Endothelial cell (in vitro differentiated cells): Measurements from ENCODE around the gene KCNB1. TPM values are rescaled to one million over a fixed set of nuclear protein-coding genes. Genes with fewer than 3 reads are reported as not detected.

Source experiments
- DNase-seq: peaks from one replicate; pipeline ENCODE4 v3.0.0; 2021; ENCODE audit warnings: low spot score
- H3K27ac Mint-ChIP-seq: one replicate; pipeline ENCODE4 v1.8.0; 2021; ENCODE audit warnings: mixed read lengths, inconsistent platforms; ENCODE audit not compliant: unreplicated experiment
- H3K27me3 Mint-ChIP-seq: one replicate; pipeline ENCODE4 v1.8.0; 2021; ENCODE audit warnings: mild to moderate bottlenecking, moderate library complexity, mixed read lengths, inconsistent platforms; ENCODE audit not compliant: unreplicated experiment
- H3K36me3 Mint-ChIP-seq: one replicate; pipeline ENCODE4 v1.8.0; 2021; ENCODE audit warnings: mild to moderate bottlenecking, low read depth, mixed read lengths, inconsistent platforms; ENCODE audit not compliant: unreplicated experiment
- H3K4me1 Mint-ChIP-seq: one replicate; pipeline ENCODE4 v1.8.0; 2021; ENCODE audit warnings: mild to moderate bottlenecking, mixed read lengths, inconsistent platforms; ENCODE audit not compliant: unreplicated experiment
- H3K4me3 Mint-ChIP-seq: one replicate; pipeline ENCODE4 v1.8.0; 2021; ENCODE audit warnings: mild to moderate bottlenecking, mixed read lengths, inconsistent platforms; ENCODE audit not compliant: unreplicated experiment
- H3K9me3 Mint-ChIP-seq: one replicate; pipeline ENCODE4 v1.8.0; 2021; ENCODE audit warnings: mixed read lengths, inconsistent platforms; ENCODE audit not compliant: unreplicated experiment
- CTCF ChIP-seq: fragments of 200-600 bp; sonication (generic); IDR thresholded peaks from one replicate; pipeline ENCODE4 v1.5.0; 2021; ENCODE audit warnings: antibody characterized with exemption; ENCODE audit not compliant: unreplicated experiment
- total RNA-seq: library from RNA; stranded (reverse); fragmentation: NEBNext Ultra II Directional; extraction: Animal tissue kit (Norgen Biotek cat#: 25700); gene quantifications from one replicate; pipeline ENCODE4 v1.2.1, GENCODE V29; 2021; ENCODE audit not compliant: unreplicated experiment

The KCNB1 gene
- total RNA-seq, 1 donor from 2014 or later: 0.36 TPM

GRCh38 chr20:49384437-49385434 is 97.7 kb downstream of the KCNB1 start:
- Mint-ChIP-seq H3K36me3 (no peaks in the 10 kb centered on the region), H3K9me3 (no peaks in the 10 kb centered on the region), H3K4me1 (peaks cover 4% of the 10 kb centered on the region), H3K4me3 (no peak overlapping the region), H3K27ac (no peak overlapping the region), H3K27me3 (peaks cover 8% of the 10 kb centered on the region)
- DNase-seq: peak; percentile 94
- TF ChIP-seq CTCF: peak; percentile 80

GRCh38 chr20:49381558-49382493 is 100.6 kb downstream of the KCNB1 start:
- H3K27ac Mint-ChIP-seq: no peak overlapping the region
- no peak overlapping the region for H3K4me3 Mint-ChIP-seq
- no peaks in the 10 kb centered on the region for H3K36me3 Mint-ChIP-seq
- H3K4me1 Mint-ChIP-seq: peaks cover 1% of the 10 kb centered on the region
- DNase-seq: no peak
- TF ChIP-seq CTCF: no peak
- no peaks in the 10 kb centered on the region for H3K9me3 Mint-ChIP-seq
- peaks cover 5% of the 10 kb centered on the region for H3K27me3 Mint-ChIP-seq

- Mint-ChIP-seq H3K4me3 (no peak overlapping the region), H3K4me1 (no peaks in the 10 kb centered on the region), H3K36me3 (no peaks in the 10 kb centered on the region), H3K27ac (no peak overlapping the region), H3K27me3 (peaks cover 5% of the 10 kb centered on the region), H3K9me3 (no peaks in the 10 kb centered on the region)
- TF ChIP-seq CTCF: no peak
- DNase-seq: no peak
Measured at GRCh38 chr20:49380337-49380780, 102.1 kb downstream of the KCNB1 start.

GRCh38 chr20:49379338-49379737 is 103.1 kb downstream of the KCNB1 start:
- no peak for DNase-seq
- TF ChIP-seq CTCF: no peak
- Mint-ChIP-seq H3K27ac (no peak overlapping the region), H3K4me3 (no peak overlapping the region), H3K36me3 (no peaks in the 10 kb centered on the region), H3K9me3 (no peaks in the 10 kb centered on the region), H3K4me1 (no peaks in the 10 kb centered on the region), H3K27me3 (peaks cover 5% of the 10 kb centered on the region)
